Mesenchymal stem cell (in vitro differentiated cells and primary cell): ENCODE data around the gene REPIN1.
A peak's percentile ranks its signal among the peaks of the same experiment; 100 is the strongest.

ENCODE experiments used
- DNase-seq: peaks from one replicate; pipeline ENCODE4 v3.0.0-alpha.2; 2013
- H2AFZ ChIP-seq: one replicate; pipeline ENCODE4 v1.6.1; 2013; ENCODE audit warnings: low read depth, mild to moderate bottlenecking, control low read depth, inconsistent platforms, low read length, moderate library complexity
- H2AK5ac ChIP-seq: 2 replicates; pipeline ENCODE4 v1.6.1; 2013; ENCODE audit warnings: low read length, moderate library complexity, mild to moderate bottlenecking, inconsistent platforms; ENCODE audit not compliant: severe bottlenecking
- H2BK120ac ChIP-seq: one replicate; pipeline ENCODE4 v1.6.1; 2013; ENCODE audit warnings: low read depth, mild to moderate bottlenecking, inconsistent platforms, low read length, moderate library complexity
- H2BK12ac ChIP-seq, 2 experiments: one replicate each; pipeline ENCODE4 v1.6.1; 2013; ENCODE audit warnings: inconsistent platforms in 2 of 2, low read length in 2 of 2, mild to moderate bottlenecking in 2 of 2, moderate library complexity in 2 of 2, control low read depth in 1 of 2
- H2BK15ac ChIP-seq: one replicate; pipeline ENCODE4 v1.6.1; 2013; ENCODE audit warnings: mild to moderate bottlenecking, low read depth, inconsistent platforms; ENCODE audit not compliant: poor library complexity, severe bottlenecking
- H2BK5ac ChIP-seq: 2 replicates; pipeline ENCODE4 v1.6.1; 2013; ENCODE audit warnings: low read depth, mild to moderate bottlenecking, low read length, control low read depth, inconsistent platforms; ENCODE audit not compliant: poor library complexity, severe bottlenecking
- H3K14ac ChIP-seq, 2 experiments: one replicate each; pipeline ENCODE4 v1.6.1; 2013; ENCODE audit warnings: inconsistent platforms in 2 of 2, low read length in 2 of 2, control low read depth in 1 of 2, mild to moderate bottlenecking in 1 of 2, moderate library complexity in 1 of 2
- H3K18ac ChIP-seq, 2 experiments: one replicate each; pipeline ENCODE4 v1.6.1; 2013; ENCODE audit warnings: inconsistent platforms in 2 of 2, low read length in 2 of 2, control low read depth in 1 of 2, low read depth in 1 of 2, mild to moderate bottlenecking in 1 of 2
- H3K23ac ChIP-seq, 2 experiments: one replicate each; pipeline ENCODE4 v1.6.1; 2013; ENCODE audit warnings: inconsistent platforms in 2 of 2, low read length in 2 of 2, mild to moderate bottlenecking in 2 of 2, moderate library complexity in 2 of 2, control low read depth in 1 of 2
- H3K27ac ChIP-seq: 2 replicates; pipeline ENCODE4 v1.5.1; 2013; ENCODE audit warnings: mild to moderate bottlenecking, moderate library complexity, low read length, control low read depth, inconsistent platforms; ENCODE audit not compliant: poor library complexity, severe bottlenecking
- H3K27me3 ChIP-seq, 2 experiments: 2 replicates each; pipeline versions ENCODE4 v1.6.1 to v1.7.0; 2013; ENCODE audit warnings: low read length in 2 of 2, mild to moderate bottlenecking in 2 of 2, moderate library complexity in 2 of 2, control low read depth in 1 of 2, inconsistent platforms in 1 of 2; ENCODE audit not compliant: control insufficient read depth in 1 of 2, insufficient read depth in 1 of 2
- H3K36me3 ChIP-seq, 2 experiments: 2 replicates each; pipeline versions ENCODE4 v1.6.1 to v1.7.0; 2013; ENCODE audit warnings: low read length in 2 of 2, control low read depth in 1 of 2, inconsistent platforms in 1 of 2, low read depth in 1 of 2, mild to moderate bottlenecking in 1 of 2; ENCODE audit not compliant: insufficient read depth in 2 of 2, control insufficient read depth in 1 of 2
- H3K4ac ChIP-seq, 2 experiments: one replicate each; pipeline ENCODE4 v1.6.1; 2013; ENCODE audit warnings: inconsistent platforms in 2 of 2, low read length in 2 of 2, mild to moderate bottlenecking in 2 of 2, moderate library complexity in 2 of 2, control low read depth in 1 of 2, low read depth in 1 of 2
- H3K4me1 ChIP-seq: 2 replicates; pipeline ENCODE4 v1.6.1; 2013; ENCODE audit warnings: low read depth, low read length, control low read depth; ENCODE audit not compliant: control insufficient read depth, insufficient read depth
- H3K4me2 ChIP-seq: 2 replicates; pipeline ENCODE4 v1.6.1; 2013; ENCODE audit warnings: low read length, mild to moderate bottlenecking, inconsistent platforms; ENCODE audit not compliant: poor library complexity, severe bottlenecking
- H3K4me3 ChIP-seq, 2 experiments: 2 replicates each; pipeline versions ENCODE4 v1.5.1 to v1.7.0; 2013; ENCODE audit warnings: low read length in 2 of 2, mild to moderate bottlenecking in 2 of 2, control low read depth in 1 of 2, low read depth in 1 of 2; ENCODE audit not compliant: insufficient read depth in 1 of 2
- H3K79me1 ChIP-seq: replicated peaks from 2 replicates; pipeline ENCODE4 v1.6.1; 2013; ENCODE audit warnings: mild to moderate bottlenecking, control low read depth, low read length, inconsistent platforms; ENCODE audit not compliant: poor library complexity, severe bottlenecking
- H3K9ac ChIP-seq: 2 replicates; pipeline ENCODE4 v1.7.0; 2013; ENCODE audit warnings: mild to moderate bottlenecking, low read length, moderate library complexity
- H3K9me3 ChIP-seq: 2 replicates; pipeline ENCODE4 v1.7.0; 2013; ENCODE audit warnings: mild to moderate bottlenecking, low read length; ENCODE audit not compliant: control insufficient read depth
- H4K8ac ChIP-seq: one replicate; pipeline ENCODE4 v1.6.1; 2013; ENCODE audit warnings: inconsistent platforms, mild to moderate bottlenecking, low read length, moderate library complexity
- H4K91ac ChIP-seq: one replicate; pipeline ENCODE4 v1.6.1; 2013; ENCODE audit warnings: mild to moderate bottlenecking, low read length, inconsistent platforms
- WGBS: methylation state at CpG from one replicate; pipeline ENCODE4 v1.1.7; 2013; ENCODE audit warnings: mixed read lengths; 5-methylcytosine and 5-hydroxymethylcytosine counted together

REPIN1 gene

GRCh38 chr7:150340024-150340749, 28.4 kb upstream of the REPIN1 start:
- Histone ChIP-seq H2AK5ac (no peak overlapping the region), H3K18ac (no peak overlapping the region), H2BK5ac (no peak overlapping the region), H3K4me2 (peak overlapping the region; percentile 3), H3K14ac (no peak overlapping the region), H2BK15ac (no peak overlapping the region), H3K23ac (peak overlapping the region in 1 of 2 experiments; percentile 23), H3K36me3 (no peaks in the 10 kb centered on the region), H2AFZ (no peak overlapping the region), H3K79me1 (no peaks in the 10 kb centered on the region), H3K9me3 (peaks cover 32% of the 10 kb centered on the region), H3K4me3 (no peak overlapping the region), H3K27ac (no peak overlapping the region), H3K9ac (no peak overlapping the region), H3K27me3 (peaks cover 51 to 69% of the 10 kb centered on the region in 2 experiments), H3K4me1 (peaks cover 22% of the 10 kb centered on the region), H4K91ac (no peak overlapping the region), H2BK120ac (no peak overlapping the region), H4K8ac (no peak overlapping the region), H2BK12ac (no peak overlapping the region), H3K4ac (no peak overlapping the region)
- DNase-seq = peak; percentile 50
- WGBS = 24% methylated on average over 27 of the region's 39 CpGs

- no peaks in the 10 kb centered on the region for H3K79me1 ChIP-seq
- no peak overlapping the region for H4K8ac ChIP-seq
- H3K27me3 ChIP-seq = peaks cover 51 to 73% of the 10 kb centered on the region in 2 experiments
- peaks cover 32% of the 10 kb centered on the region for H3K9me3 ChIP-seq
- H2BK12ac ChIP-seq = no peak overlapping the region
- no peaks in the 10 kb centered on the region for H3K36me3 ChIP-seq
- H3K4me3 ChIP-seq = no peak overlapping the region
- no peak overlapping the region for H2BK120ac ChIP-seq
- H3K9ac ChIP-seq = no peak overlapping the region
- H4K91ac ChIP-seq = no peak overlapping the region
- peak overlapping the region in 1 of 2 experiments; percentile 31 for H3K14ac ChIP-seq
- no peak overlapping the region for H3K4me2 ChIP-seq
- no peak overlapping the region for H2AFZ ChIP-seq
- WGBS = 5% methylated on average over 29 of the region's 29 CpGs
- H3K23ac ChIP-seq = peak overlapping the region in 1 of 2 experiments; percentile 17
- H3K4ac ChIP-seq = peak overlapping the region in 1 of 2 experiments; percentile 35
- peak overlapping the region in 1 of 2 experiments; percentile 83 for H3K18ac ChIP-seq
- no peak overlapping the region for H2BK15ac ChIP-seq
- no peak overlapping the region for H2AK5ac ChIP-seq
- peaks cover 22% of the 10 kb centered on the region for H3K4me1 ChIP-seq
- H2BK5ac ChIP-seq = no peak overlapping the region
- no peak overlapping the region for H3K27ac ChIP-seq
- no peak for DNase-seq
Observed at GRCh38 chr7:150340875-150341262, 27.8 kb upstream of the REPIN1 start.

- H3K79me1 ChIP-seq = no peaks in the 10 kb centered on the region
- H3K18ac ChIP-seq = peak within 1 kb of the TSS; percentile 40 to 83
- no peak within 1 kb of the TSS for H2BK5ac ChIP-seq
- H3K36me3 ChIP-seq = no peaks in the 10 kb centered on the region
- peaks cover 22% of the 10 kb centered on the region for H3K4me1 ChIP-seq
- no peak within 1 kb of the TSS for H3K9ac ChIP-seq
- H4K8ac ChIP-seq = no peak within 1 kb of the TSS
- H3K14ac ChIP-seq = peak within 1 kb of the TSS in 1 of 2 experiments; percentile 31
- H2BK12ac ChIP-seq = no peak within 1 kb of the TSS
- peak within 1 kb of the TSS in 1 of 2 experiments; percentile 17 for H3K23ac ChIP-seq
- no peak within 1 kb of the TSS for H3K27ac ChIP-seq
- WGBS = 3% methylated on average over 44 of the region's 49 CpGs
- peak within 1 kb of the TSS; percentile 65 for H2BK15ac ChIP-seq
- H3K9me3 ChIP-seq = peaks cover 32% of the 10 kb centered on the region
- H3K27me3 ChIP-seq = peaks cover 58 to 77% of the 10 kb centered on the region in 2 experiments
- peak within 1 kb of the TSS; percentile 3 for H3K4me2 ChIP-seq
- no peak within 1 kb of the TSS for H3K4me3 ChIP-seq
- no peak within 1 kb of the TSS for H2AK5ac ChIP-seq
- no peak within 1 kb of the TSS for H2AFZ ChIP-seq
- peak within 1 kb of the TSS in 1 of 2 experiments; percentile 35 for H3K4ac ChIP-seq
- no peak within 1 kb of the TSS for H2BK120ac ChIP-seq
- no peak within 1 kb of the TSS for H4K91ac ChIP-seq
- peak; percentile 39 for DNase-seq
Observed at GRCh38 chr7:150341263-150342120, 27.1 kb upstream of the REPIN1 start, which contains the start of gene RARRES2. Gene RARRES2, minus strand, starts transcription at chr7:150341629. Its CDS starts 1,020 bp downstream, at chr7:150340609.

- Histone ChIP-seq H3K14ac (no peak overlapping the region), H4K91ac (no peak overlapping the region), H3K4me1 (peaks cover 22% of the 10 kb centered on the region), H3K4me2 (no peak overlapping the region), H3K79me1 (no peaks in the 10 kb centered on the region), H3K27me3 (peaks cover 60 to 78% of the 10 kb centered on the region in 2 experiments), H3K4me3 (no peak overlapping the region), H2BK12ac (no peak overlapping the region), H3K9ac (no peak overlapping the region), H2BK15ac (no peak overlapping the region), H3K36me3 (no peaks in the 10 kb centered on the region), H3K4ac (no peak overlapping the region), H3K9me3 (peaks cover 32% of the 10 kb centered on the region), H2AK5ac (no peak overlapping the region), H3K18ac (no peak overlapping the region), H3K27ac (no peak overlapping the region), H2BK5ac (no peak overlapping the region), H4K8ac (no peak overlapping the region), H2BK120ac (no peak overlapping the region), H3K23ac (no peak overlapping the region), H2AFZ (no peak overlapping the region)
- 88% methylated on average over 9 of the region's 9 CpGs for WGBS
- no peak for DNase-seq
Observed at GRCh38 chr7:150342121-150342408, 26.6 kb upstream of the REPIN1 start.
